ENCODE measurements around the gene GCH1.
"Not testable (repeated sequence)": the region's sequence is repeated elsewhere in the genome, so short reads cannot be mapped to it uniquely, and the experiment has no call there.

The GCH1 gene

DNA sequence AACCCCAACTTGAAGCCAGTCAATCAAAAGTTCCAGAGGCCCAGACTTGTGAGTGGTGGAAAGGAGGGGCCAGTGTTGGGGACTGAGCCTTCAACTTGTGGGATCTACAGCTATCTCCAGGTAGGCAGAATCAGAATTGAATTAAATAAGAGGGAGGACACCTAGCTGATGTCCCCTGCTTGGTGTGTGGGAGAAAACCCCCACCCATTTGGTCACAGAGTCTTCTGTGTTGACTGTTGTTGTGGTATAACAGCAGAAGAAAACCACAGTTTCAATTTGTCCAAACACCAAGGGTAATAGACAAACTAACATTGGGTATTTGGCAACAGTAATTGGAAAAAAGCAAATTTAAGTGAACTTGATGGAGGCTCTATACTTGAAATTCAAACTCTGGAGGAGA lies 3.4 kb upstream of the GCH1 start:
- DNase-seq, result no peak

DNA sequence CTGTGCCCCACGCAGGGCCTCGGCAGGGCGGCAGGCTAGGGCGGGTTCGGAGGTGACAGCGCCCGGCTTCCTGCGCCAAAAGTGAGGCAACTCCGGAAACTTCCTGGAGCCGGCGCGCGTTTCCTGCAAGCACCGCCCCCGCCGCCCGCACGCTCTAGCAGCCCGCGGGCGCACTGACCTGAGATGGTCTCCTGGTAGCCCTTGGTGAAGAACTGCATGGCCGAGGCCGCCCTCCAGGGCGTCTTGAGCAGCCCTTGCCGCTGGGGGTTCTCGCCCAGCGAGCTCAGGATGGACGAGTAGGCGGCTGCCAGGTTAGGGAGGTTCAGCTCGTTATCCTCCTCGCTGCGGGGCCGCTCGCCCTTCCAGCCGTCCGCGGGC lies 494 bp downstream of the GCH1 start:
- peak; percentile 3 for DNase-seq

DNA sequence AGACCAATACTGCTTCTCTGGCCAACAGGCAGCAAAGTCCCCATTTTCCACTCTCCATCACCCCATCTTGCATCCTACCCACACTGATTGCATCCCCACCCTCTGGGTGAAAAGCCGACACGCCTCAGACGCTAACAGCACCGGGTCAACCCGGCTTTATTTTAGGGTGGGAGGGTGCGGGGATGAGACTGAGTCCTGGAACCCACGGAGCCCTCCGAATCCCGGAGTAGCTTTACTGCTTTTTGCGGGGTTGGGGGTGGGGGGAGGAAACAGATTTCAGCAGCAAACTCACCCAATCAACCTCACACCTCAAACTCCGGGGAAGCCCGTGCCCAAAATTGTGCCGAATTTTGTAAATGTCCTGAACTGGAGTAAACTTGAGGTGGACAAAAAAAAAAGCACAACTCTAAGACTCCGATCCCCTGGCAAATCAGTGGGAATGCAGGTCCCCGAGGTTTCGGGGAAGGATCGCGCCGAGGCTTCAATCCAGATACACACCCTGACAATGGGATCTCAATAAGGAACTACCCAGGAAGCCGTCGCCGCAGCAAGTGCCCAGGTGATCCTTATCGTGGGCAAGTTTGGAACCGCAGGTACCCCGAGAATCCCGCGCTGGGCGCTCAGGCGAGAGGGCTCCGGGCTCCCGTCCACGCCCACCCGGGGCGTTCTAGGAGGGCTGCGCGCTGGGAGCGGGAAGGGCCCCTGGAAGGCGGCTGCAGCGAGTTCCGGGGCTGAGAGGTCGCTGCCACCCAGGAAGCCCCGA lies 1.1 kb downstream of the GCH1 start:
- no peak for DNase-seq

DNA sequence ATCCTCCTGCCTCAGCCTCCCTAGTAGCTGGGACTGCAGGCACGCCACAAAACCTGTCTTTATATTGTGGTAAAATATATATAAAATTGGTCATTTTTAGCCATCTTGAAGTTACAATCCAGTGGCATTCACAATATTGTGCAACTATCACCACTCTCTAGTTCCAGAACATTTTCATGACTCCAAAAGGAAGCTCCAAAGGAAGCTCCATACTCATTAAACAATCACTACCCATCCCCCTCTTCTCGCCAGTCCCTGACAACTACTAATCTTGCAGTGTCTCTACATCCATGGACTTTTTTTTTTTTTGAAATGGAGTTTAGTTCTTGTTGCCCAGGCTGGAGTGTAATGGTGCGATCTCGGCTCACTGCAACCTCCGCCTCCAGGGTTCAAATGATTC lies 3.1 kb downstream of the GCH1 start:
- no peak for DNase-seq

DNA sequence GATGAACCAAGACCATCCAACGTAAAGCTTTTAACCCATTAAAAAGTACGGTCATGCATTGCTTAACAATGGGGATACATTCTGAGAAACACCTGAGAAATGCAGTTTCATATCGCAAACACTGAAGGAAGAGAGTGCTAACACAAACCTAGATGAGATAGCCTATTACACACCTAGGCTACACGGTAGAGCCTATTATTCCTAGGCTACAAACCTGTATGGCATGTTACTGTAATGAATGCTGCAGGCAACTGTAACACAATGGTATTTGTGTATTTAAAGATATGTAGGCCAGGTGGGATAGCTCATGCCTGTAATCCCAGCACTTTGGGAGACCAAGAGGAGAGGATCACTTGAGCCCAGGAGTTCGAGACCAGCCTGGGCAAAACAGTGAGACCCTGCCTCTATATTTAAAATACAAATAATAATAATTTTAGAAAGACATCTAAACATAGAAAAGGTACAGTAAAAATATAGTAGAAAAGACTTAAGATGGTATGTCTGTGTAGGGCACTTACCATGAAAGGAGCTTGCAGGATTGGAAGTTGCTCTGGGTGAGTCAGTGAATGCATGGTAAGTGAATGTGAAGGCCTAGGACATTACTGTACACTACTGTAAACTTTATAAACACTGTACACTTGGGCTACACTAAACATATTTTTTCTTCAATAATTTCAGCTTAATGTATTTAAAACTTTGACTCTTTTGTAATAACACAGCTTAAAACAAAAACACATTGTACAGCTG lies 4.6 kb downstream of the GCH1 start:
- DNase-seq, result not testable (repeated sequence)

DNA sequence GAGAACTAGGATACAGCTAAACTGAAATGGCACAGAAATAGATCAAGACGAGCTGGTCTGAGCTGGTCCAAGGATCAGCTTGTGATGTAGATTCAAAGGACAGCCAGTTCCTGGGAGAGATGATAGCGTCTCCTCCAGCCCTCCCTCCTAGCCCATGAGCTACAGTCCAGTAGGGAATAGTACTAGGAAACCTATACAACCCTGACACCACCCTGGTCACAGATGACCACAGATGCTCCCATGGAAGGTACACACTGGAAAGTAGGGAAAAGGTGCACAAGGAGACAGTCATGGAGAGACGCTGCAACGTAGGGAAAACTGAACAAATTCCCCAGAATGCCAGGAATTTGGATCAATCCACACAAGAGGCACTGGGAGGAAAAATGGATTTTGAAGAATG lies 6.9 kb downstream of the GCH1 start:
- DNase-seq, result no peak

DNA sequence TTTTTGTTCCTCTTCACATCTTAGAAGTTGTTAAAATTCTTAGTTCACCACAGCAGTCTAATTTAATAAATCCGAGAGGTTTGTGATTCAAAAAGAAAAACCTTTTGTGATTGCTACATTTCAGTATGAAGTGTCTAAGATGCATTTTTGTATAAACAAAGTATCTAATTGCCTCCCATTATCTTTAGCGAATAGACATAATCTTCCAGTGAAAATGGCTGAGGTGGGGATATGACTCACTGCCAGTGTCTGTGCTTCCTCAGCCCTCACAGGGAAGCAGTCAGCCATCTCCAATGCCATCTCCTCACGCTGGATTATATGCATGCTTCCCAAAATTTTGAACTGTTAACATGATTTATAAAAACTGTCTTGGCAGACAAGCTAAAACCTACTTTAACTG lies 7.6 kb downstream of the GCH1 start:
- DNase-seq, result no peak

DNA sequence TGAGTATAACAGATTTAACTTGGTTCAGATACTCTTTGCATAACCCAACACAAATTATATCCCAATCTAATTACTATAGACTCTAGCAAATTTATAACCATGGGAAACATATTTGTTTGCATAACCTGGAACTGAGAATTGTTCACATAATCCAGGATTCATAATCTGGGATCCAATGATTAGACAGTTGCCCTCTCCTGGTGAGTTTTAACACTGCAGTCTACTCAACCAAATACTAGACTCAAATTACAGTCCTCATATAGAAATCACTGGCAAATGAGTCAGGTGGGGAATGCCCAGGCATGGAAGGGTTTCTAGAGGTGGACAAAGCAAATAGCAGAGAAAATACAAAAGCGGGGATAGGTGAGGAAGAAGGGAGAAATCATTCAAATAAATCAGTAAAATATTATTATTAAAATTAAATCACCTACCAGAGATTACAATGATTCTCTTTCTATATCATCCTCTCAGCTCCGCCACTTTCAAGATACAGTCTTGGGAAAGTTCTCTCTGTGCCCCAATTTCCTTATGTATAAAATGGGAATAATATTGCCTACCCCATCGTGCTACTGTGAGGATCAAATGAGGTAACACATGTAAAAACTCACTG lies 9.4 kb downstream of the GCH1 start:
- peak; percentile 59 for DNase-seq

DNA sequence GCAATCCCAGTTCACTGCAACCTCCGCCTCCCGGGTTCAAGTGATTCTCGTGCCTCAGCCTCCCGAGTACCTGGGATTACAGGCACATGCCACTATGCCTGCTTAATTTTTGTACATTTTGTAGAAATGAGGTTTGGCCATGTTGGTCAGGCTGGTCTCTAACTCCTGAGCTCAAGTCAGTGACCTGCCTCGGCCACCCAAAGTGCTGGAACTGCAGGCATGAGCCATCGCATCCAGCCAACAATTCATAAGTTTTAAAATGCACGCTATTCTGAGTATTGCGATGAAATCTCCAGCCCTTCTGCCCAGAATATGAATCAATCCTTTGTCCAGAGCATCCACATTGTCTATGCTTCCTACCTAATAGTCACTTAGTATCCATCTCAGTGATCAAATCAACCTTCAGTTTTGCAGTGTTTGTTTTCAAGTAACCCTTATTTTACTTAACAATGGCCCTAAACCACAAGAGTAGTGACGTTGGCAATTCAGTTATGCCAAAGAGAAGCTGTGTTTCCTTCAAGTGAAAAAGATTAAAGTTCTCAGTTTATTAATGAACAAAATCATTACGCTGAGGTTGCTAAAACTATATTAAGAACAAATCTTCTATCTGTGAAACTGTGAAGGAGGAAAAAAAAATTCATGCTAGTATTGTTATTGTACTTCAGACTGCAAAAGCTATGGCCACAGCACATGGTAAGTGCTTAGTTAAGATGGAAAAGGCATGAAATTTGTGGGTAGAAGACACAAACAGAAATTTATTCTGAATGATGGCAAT lies 11.0 kb downstream of the GCH1 start:
- no peak for DNase-seq

DNA sequence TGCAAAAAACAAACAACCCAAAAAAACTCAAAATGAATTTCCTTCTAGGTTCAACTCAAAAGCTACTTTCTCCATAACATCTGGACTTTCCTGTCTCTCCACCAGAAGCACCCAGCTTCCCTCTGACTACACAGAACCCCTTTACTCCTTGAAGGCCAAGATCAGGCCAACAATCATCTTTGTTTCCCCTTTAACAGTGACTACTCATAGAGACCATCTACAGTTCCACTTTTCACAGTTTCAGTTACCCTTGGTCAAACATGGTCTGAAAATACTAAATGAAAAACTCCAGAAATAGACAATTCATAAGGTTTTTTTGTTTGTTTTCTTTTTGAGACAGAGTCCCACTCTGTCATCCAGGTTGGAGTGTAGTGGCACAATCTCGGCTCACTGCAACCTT lies 11.8 kb downstream of the GCH1 start:
- no peak for DNase-seq

DNA sequence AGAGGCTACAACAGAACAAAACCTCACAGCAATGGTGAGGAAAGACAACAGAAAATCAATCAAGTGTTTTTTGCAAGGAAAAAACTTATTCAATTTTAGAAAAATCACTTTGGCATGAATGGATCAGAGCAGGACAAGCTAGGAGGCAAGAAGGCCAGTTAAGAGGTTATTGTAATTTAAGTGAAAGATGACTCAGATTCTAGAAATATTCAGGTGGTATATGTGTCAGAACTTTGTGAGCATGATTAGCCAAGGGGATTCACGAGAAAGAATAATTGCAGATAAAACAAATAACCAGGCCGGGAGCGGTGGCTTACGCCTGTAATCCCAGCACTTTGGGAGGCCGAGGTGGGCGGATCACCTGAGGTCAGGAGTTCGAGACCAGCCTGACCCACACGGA lies 12.7 kb downstream of the GCH1 start:
- no peak for DNase-seq

DNA sequence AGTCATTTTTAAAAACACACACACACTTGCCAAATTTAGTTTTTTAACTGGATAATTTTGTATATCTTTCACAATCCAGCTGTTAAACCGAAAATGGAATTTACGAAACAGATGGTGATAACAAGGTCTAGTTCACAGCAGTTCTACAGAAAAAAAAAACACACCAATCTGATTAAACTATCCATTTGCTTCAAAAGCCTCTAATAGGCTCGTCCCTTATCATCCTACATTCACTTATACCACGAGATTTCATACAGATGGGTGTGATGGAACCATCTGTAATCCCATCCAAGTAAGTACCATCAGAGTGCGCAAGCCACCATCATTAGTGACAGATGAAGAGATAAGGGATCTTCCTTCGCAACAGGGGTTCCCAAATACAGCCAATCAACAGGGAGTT lies 20.1 kb downstream of the GCH1 start:
- DNase-seq, result peak; percentile 22

DNA sequence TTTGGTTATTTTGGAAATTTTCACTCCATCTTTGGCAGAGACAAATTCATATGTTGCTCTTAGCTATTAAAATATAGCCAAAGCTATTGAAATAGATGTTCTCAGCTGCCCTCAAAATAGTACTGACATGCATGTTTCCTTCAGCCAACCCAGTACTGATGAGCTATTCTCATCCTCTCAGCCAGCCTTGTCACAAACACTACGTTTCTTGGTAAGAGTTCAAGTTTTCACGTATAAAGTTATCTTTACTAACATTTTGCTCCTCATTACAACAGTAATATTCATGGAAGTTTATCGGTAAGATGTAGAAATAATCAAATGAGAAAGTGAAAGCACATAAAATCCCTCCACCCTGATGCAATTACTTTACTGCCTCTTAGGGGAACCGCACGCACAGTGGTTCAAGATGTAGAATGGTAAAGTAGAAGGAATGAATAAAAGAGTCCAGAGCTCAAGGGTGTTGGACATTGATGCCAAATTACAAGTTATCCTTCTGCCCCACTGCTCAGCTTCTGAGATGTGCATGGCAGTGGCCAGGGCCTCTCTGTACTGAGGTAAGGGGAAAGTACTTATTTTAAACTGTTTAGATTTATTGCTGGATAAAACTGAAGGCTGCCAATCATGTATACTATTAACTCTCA lies 20.7 kb downstream of the GCH1 start:
- no peak for DNase-seq

DNA sequence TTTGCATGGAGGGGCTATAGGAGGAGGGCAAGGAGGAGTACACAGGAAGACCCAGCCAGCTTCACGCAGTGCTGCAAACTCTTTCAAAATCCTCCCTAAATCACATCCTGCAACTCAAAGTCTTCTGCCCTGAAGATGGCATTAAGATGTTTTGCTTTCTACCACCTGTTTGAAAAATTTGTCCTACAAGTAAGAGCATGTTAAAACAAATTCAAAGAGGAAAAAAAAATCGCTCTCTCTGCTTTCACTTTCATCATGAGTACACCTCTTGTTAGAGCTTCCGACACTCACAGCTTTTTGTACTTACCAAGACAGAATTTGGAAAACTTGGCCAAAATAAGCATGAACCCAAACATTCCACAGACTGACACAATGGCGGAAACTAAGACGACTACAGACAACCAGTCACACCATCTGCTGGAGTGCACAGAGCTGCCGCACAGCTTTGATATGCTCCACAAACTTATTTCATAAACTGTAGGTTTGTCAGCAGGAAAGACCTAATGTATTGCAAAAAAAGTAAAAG lies 21.3 kb downstream of the GCH1 start:
- no peak for DNase-seq

DNA sequence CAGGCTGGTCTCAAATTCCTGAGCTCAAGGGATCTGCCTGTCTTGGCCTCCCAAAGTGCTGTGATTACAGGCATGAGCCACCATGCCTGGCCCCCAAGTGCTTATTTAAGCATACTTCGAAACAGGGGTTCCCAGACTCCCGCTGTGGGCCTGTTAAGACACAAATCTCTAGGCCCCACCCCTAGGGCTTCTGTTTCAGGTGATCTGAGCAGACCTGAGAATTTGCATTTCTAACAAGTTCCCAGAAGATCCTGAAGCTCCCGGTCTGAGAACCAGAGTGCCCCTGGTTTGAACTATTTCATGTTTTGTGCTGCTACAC lies 25.0 kb downstream of the GCH1 start:
- no peak for DNase-seq

DNA sequence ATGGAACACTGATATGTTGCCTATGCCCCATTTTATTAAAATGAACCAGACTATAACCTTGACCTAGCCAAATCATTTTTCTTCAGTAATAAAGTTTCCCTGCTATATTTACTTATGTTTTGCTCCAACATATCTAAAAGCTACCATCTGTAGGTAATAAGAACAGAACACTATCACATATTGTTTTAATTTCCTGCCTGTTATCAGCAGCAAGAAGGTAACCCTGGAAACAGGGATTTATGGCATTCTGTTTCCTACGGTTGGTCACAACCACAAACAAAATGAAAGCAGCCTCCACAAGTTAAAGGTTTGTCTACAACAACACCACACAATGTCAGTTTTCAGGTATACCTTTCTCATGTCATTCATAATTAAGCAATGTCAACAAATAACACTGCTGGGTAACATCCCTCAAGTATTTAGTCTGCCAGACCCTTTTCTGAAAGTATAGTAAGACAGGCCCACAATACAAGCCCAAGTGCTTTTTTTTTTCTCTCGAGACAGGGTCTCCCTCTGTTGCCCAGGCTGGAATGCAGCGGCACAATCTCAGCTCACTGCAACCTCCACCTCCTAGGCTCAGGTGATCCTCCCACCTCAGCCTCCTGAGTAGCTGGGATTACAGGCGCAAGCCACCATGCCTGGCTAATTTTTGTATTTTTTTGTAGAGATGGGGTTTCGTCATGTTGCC lies 25.5 kb downstream of the GCH1 start:
- DNase-seq, result no peak

DNA sequence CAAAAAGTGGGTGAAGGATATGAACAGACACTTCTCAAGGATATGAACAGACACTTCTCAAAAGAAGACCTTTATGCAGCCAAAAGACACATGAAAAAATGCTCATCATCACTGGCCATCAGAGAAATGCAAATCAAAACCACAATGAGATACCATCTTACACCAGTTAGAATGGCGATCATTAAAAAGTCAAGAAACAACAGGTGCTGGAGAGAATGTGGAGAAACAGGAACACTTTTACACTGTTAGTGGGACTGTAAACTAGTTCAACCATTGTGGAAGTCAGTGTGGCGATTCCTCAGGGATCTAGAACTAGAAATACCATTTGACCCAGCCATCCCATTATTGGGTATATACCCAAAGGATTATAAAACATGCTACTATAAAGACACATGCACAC lies 27.0 kb downstream of the GCH1 start:
- DNase-seq, result not testable (repeated sequence)

DNA sequence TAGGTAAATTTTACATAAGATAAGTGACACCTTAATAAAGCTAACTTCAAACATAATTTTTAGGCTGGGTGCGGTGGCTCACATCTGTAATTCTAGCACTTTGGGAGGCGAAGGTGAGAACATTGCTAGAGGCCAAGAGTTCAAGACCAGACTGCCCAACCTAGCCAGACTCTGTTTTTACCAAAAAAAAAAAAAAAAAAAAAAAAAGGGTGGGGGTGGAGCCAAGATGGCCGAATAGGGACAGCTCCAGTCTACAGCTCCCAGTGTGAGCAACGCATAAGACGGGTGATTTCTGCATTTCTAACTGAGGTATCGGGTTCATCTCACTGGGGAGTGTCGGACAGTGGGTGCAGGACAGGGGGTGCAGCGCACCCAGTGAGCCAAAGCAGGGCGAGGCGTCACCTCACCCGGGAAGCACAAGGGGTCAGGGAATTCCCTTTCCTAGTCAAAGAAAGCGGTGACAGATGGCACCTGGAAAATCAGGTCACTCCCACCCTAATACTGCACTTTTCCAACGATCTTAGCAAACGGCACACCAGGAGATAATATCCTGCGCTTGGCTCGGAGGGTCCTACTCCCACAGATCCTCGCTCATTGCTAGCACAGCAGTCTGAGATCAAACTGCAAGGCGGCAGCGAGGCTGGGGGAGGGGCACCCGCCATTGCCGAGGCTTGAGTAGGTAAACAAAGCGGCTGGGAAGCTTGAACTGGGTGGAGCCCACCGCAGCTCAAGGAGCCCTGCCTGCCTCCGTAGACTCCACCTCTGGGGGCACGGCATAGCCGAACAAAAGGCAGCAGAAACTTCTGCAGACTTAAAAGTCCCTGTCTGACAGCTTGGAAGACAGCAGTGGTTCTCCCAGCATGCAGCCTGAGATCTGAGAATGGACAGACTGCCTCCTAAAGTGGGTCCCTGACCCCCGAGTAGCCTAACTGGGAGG lies 32.2 kb downstream of the GCH1 start:
- DNase-seq, result not testable (repeated sequence)

DNA sequence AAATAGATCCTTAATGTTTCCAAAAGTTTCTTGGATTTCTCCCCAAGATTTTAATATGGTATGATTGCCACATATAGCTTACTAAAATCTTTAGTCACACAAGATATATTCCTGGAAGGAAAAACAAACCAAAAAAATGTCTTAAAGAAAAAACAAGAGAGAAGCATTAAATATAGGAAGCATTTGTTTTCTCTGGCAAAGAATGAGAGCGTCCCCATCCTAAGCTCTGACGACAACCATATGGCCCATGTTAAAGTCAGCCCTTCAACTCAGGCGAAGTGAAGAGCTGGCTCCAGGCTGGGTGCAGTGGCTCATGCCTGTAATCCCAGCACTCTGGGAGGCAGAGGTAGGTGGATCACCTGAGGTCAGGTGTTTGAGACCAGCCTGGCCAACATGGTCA lies 35.6 kb downstream of the GCH1 start:
- DNase-seq, result no peak

DNA sequence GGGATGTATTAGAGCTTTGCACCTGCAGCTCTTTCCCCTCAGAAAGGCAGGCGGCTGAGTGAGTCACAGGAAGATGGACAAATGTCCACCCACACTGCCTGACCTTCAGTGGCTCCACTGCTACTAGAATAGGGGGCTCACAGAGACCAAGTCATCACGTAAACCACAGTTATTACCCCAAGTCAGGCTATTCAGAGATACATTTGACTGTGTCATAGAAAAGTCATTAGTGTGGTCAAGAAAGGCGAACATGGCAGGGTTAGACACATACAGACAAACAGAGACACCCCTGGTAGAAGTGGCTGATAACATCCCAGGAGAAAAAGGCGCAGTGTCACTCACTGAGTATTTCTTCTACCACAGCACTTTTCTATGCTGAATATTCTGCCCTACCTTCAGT lies 36.0 kb downstream of the GCH1 start:
- no peak for DNase-seq

DNA sequence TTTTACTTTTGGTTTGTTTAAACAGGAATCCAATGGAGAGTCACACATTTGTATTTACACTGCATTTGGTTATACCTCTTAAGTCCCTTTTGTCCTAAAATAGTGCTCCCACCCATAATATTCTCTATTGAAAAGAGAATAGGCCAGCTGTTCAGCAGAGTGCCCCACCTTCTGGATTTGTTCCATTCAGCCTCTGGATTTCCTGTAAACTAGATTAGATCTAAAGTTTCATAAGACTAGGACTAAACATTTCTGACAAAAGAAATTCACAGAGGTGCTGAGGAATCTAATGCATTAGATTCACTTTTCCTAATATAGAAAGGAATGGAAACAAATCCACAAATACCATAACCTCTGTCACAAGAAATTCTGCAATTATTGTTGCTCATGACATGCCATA lies 38.1 kb downstream of the GCH1 start:
- DNase-seq, result no peak

Data from NCI-H1694 (cell line).